ENCODE data around the gene CORO1C. TPM values are rescaled to one million over a fixed set of nuclear protein-coding genes. Genes with fewer than 3 reads are reported as not detected.

Gene CORO1C
- total RNA-seq (ENCODE audit: unreplicated experiment) = 285 TPM
- long read RNA-seq, transcript CORO1C-201 (11 exons, 3,892 nt) = major isoform, 21 of 37 reads
- long read RNA-seq, partial matches to known transcripts = 8 of 37 reads
- long read RNA-seq, other reads (novel, unspliced or antisense) = 8 of 37 reads

- peak within 1 kb of the TSS; percentile 96 for H3K27ac Mint-ChIP-seq (ENCODE audit: unreplicated experiment)
- peaks cover 7% of the 10 kb centered on the region for H3K27me3 Mint-ChIP-seq (ENCODE audit: unreplicated experiment)
- DNase-seq = peak; percentile 99
- H3K4me1 Mint-ChIP-seq (ENCODE audit: low read depth, unreplicated experiment) = peaks cover 30% of the 10 kb centered on the region
- TF ChIP-seq CTCF (IDR thresholded peaks at IDR 0.05; ENCODE audit: partially characterized antibody, unreplicated experiment) = peak; percentile 85
- H3K36me3 Mint-ChIP-seq (ENCODE audit: unreplicated experiment) = no peaks in the 10 kb centered on the region
- peak within 1 kb of the TSS; percentile 92 for H3K4me3 Mint-ChIP-seq (ENCODE audit: unreplicated experiment)
- H3K9me3 Mint-ChIP-seq (ENCODE audit: unreplicated experiment) = peaks cover 13% of the 10 kb centered on the region
Measured at GRCh38 chr12:108731105-108731865, at the start of gene CORO1C. Gene CORO1C, minus strand, starts transcription at chr12:108731518. Its CDS starts 30,200 bp downstream, at chr12:108701318.

- no peak overlapping the region for H3K27ac Mint-ChIP-seq (ENCODE audit: unreplicated experiment)
- no peak overlapping the region for H3K4me3 Mint-ChIP-seq (ENCODE audit: unreplicated experiment)
- TF ChIP-seq CTCF (IDR thresholded peaks at IDR 0.05; ENCODE audit: partially characterized antibody, unreplicated experiment) = no peak
- peaks cover 3% of the 10 kb centered on the region for H3K9me3 Mint-ChIP-seq (ENCODE audit: unreplicated experiment)
- peaks cover 4% of the 10 kb centered on the region for H3K27me3 Mint-ChIP-seq (ENCODE audit: unreplicated experiment)
- DNase-seq = no peak
- peaks cover 9% of the 10 kb centered on the region for H3K4me1 Mint-ChIP-seq (ENCODE audit: low read depth, unreplicated experiment)
- H3K36me3 Mint-ChIP-seq (ENCODE audit: unreplicated experiment) = no peaks in the 10 kb centered on the region
Measured at GRCh38 chr12:108779998-108780688, 48.8 kb upstream of the CORO1C start.

- TF ChIP-seq CTCF (IDR thresholded peaks at IDR 0.05; ENCODE audit: partially characterized antibody, unreplicated experiment) = no peak
- H3K9me3 Mint-ChIP-seq (ENCODE audit: unreplicated experiment) = peaks cover 7% of the 10 kb centered on the region
Measured at GRCh38 chr12:108778053-108778452, 46.7 kb upstream of the CORO1C start.

GRCh38 chr12:108777156-108777555, 45.8 kb upstream of the CORO1C start:
- no peak for TF ChIP-seq CTCF (IDR thresholded peaks at IDR 0.05; ENCODE audit: partially characterized antibody, unreplicated experiment)
- Mint-ChIP-seq H3K27ac (ENCODE audit: unreplicated experiment) (no peak overlapping the region), H3K27me3 (ENCODE audit: unreplicated experiment) (peaks cover 9% of the 10 kb centered on the region), H3K36me3 (ENCODE audit: unreplicated experiment) (no peaks in the 10 kb centered on the region), H3K4me3 (ENCODE audit: unreplicated experiment) (no peak overlapping the region), H3K4me1 (ENCODE audit: low read depth, unreplicated experiment) (peaks cover 19% of the 10 kb centered on the region), H3K9me3 (ENCODE audit: unreplicated experiment) (peaks cover 9% of the 10 kb centered on the region)
- no peak for DNase-seq

More at GRCh38 chr12:108778053-108778452, 46.7 kb upstream of the CORO1C start:
- H3K4me1 Mint-ChIP-seq (ENCODE audit: low read depth, unreplicated experiment) = peaks cover 15% of the 10 kb centered on the region
- DNase-seq = no peak
- H3K27ac Mint-ChIP-seq (ENCODE audit: unreplicated experiment) = no peak overlapping the region
- H3K4me3 Mint-ChIP-seq (ENCODE audit: unreplicated experiment) = no peak overlapping the region
- no peaks in the 10 kb centered on the region for H3K36me3 Mint-ChIP-seq (ENCODE audit: unreplicated experiment)
- H3K27me3 Mint-ChIP-seq (ENCODE audit: unreplicated experiment) = peaks cover 9% of the 10 kb centered on the region
